Dedifferentiated amniotic fluid mesenchymal stem cell (primary cell): ENCODE data around the gene HOXA13.

Source experiments
- DNase-seq: peaks from one replicate; pipeline ENCODE4 v3.0.0-alpha.2; 2016; ENCODE audit errors: extremely low spot score

The HOXA13 gene

DNA sequence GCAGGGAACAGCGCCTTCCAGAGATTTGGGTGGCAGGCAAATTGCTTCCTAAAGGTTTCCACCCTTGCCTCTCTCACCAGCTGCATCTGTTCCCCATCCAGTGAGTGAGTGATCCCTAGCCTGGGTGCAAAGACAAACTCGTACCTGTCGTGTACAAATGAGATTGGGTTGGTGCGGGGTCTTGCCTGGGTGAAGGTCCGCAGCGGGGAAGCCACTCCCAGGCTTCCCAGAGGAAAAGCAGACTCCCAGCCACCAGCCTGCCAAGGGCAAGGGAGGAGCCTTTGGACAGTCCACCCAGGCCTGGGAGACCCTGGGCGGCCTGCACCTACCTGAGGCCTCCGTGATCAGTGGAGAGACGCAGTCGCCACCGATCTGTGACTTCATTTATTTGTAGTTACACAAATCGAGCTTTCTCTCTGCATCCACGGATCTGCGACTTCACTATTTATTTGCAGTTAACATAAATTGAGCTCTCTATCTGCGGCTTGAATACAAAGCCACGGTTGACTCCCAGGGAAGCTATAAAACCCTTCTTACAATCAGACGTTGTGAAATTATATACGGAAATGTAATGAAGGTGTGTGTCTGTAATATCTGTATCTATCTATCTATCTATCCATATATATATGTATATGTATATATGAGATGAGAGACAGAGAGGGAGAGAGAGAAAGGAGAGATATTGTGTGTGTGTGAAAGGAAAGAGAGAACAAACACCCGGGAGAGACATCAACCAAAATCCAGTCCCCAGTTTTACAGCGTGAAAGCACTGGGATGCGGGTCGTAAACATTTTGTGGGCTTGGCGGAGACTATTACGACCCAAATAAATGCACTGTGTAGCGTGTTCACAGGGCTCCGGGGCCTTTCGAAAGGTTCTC lies 40.4 kb downstream of the HOXA13 start:
- DNase-seq = no peak

DNA sequence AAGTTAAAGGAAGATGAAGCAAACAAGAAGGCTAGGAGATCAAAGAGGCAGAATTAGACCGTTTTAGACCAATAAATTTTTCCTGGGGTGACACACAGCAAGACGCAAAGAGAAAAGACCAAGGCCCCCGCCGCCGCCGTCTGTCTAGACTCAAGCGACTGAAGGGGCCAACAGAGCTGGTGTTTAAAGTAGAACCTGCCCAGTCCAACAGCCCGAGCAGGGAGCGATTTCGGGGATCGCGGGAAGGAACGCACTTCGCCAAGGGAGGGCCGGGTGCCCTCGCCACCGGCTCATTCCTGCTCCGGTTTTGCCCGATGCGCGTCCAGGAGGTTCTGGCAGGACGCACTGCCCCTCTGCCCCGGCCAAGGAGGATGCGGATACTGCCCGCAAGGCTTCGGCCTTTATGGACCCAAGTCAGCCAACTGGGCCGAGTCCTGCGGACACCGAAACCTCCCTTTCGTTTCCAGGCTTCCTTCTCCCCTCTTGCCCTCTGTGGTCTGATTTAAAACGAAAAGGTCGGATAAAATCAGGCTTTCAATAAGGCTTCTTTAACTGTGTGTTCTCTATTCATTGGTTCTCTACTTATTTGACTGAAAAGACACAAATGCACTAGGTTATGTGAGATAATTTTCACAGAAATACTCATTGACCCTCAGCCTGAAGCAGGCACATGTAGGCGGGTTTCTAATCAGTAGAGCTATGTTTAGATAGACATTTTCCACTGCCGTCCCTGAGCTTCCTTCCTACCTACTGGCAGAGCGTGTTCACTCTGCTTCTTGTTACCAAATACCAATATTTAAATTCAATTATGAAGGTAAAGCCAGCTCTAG lies 41.2 kb downstream of the HOXA13 start:
- no peak for DNase-seq

DNA sequence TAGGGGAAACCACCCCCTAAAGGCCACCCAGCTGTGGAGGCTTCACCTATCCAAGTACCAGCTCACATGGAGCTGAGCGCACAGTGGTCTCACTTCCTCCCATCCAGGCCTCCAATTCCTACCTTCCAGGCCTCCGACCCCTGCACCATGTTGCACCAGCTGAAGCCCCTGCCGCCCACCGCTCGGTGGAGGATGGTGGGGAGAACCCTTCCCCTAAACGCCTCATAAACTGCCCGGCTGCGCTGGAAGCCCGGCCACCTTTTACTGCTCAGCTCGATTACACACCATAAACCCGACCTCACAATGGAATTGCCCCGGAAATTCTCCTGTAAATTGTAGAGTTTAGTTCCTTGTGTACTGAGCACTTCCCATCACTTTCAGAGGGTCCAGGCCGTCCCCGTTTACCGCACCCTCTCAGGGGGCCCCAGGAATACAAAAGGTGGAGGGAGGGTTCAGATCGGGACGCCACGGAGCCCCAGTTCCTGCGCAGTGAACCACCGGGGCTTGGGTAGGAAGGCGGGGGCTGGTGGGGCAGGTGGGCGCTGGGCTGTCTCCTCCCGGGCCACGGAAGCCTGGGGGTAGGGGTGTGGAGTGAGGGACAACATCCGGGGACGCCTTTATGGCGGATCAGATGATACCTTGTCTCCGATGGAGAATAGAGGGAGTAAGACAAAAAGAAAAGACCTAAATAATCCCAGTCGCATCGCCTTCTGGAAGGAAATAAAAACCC lies 42.0 kb downstream of the HOXA13 start:
- DNase-seq = no peak

DNA sequence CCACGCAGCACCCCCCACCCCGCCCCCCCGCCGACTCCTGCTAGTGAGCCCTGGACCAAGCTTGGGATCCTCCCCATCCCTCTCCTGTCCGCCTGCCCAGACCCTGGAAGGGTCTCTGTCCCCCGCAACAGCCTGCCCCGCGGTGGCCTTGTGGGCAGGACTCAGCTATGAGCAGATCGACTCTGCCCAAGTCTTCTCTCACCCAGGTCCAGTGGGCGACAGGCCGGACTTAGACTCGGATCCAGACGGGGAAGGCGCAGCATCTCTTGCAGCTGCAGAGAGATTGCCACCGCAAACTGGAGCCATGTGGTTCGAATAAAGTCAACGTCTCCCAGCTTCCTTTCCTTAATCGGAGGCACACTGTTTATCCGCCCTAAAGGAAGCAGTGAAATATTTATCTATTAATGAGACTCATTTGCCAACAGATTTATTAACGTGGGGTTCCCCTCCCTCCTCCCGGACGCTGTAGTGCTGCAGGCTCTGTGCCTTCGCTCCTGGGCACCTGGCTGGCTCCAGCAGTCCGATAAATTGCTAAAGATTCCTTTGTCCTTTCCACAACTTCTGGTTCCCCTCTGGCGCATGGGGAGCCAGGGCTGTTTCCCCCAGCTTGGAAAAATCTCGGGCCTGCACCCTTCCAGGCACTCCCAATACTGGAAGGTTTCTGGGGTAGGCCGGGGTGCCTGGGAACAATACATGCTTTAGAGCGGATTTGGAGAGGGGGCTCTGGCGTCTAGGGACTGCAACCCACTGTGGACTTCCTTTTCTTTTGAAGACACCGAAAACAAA lies 42.8 kb downstream of the HOXA13 start:
- no peak for DNase-seq

DNA sequence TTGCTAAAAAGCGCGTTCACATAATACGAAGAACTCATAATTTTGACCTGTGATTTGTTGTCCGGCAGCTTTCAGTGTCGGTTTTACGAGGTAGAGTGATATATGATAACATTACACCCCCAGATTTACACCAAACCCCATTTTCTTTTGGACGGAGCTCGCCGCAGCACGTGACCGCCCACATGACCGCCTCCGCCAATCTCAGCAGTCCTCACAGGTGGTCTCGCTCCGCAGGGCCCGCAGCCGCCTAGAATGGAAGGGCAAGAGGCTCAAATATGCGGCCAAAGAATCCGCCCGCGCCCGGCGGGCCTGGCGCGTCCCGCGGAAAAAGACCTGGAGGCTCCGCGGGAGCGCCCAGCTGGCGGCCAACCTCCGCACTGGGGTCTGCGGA lies 43.4 kb downstream of the HOXA13 start, which contains the start of gene HOXA7:
HOXA7 (minus strand) TSS at position 168 of the 391 bp plus-strand sequence; CDS start at position 38, 130 bp downstream.
- no peak for DNase-seq

DNA sequence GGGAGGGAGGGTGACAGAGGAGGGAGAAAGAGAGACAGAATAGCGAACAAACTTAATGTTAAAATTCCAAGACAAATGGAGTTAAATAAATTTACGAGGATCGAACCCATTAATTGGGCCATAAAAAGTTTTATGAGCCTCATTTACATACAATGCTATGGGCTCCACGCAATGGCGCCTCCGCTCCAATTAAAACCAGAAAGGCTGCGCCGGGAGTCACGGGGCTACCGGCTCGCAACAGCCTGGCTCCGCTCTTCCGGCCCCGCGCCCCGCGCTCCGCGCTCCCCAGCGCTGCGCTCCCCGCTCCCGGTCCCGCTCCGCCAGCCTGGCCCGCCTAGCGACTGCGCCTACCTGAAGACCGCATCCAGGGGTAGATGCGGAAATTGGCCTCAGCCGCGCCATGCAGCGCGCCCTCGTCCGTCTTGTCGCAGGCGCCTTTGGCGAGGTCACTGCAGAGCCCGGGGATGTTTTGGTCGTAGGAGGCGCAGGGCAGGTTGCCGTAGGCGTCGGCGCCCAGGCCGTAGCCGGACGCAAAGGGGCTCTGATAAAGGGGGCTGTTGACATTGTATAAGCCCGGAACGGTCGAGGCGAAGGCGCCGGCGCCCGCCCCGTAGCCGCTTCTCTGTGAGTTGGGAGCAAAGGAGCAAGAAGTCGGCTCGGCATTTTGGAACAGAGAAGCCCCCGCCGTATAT lies 43.9 kb downstream of the HOXA13 start:
- no peak for DNase-seq

DNA sequence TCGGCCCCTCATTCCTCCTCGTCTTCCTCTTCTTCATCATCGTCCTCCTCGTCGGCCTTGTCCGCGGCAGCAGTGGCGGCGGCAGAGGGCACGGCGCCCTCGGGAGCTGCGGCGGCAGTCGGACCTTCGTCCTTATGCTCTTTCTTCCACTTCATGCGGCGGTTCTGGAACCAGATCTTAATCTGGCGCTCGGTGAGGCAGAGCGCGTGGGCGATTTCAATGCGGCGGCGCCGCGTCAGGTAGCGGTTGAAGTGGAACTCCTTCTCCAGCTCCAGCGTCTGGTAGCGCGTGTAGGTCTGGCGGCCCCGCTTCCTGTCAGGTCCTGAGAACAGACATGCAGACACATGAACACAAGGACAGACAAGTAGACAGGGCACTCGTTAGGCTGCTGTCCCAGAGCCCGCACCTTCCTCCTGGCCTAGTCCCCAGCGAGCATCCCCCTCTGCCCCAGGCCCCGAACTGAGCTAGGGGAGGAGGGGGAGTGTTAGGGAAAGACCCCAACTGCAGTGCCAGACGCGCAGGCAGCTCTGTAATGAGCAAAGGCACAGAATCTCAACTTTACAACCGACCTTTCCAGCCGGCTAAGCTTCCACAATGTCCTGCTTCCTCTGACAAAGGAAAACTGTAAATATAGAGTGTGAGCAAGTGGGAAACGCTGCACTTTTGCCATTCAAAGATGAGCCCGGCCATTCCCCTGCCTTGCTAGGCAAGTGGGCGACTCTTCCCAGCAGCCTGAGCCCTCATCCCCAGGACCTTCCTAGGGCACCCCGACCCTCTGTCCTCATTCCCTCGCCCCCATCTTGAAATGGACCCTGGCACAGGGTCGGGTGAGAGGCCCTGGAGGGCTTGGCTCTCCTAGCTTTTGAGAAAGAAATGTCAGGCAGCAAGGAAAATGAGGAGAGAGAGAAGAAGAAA lies 44.7 kb downstream of the HOXA13 start:
- no peak for DNase-seq

DNA sequence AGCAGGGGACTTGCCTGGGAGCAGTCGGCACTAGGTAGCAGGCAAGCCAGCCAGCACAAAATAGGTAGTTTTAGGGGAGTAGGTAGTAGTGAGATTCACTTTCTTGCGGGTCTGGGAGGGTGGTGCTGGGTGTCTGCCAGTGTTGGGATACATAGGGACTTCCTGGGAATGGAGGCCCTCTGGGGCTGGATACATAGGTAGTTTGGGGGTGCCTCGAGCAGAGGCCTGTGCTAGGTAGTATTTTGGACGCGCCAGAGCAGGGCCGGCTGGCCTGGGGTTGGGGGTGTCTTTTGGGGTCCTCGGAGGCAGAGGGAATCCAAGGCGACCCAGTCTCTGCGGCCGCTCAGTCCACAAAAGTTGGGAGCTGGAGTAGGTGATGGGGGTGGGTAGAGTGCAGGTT lies 45.5 kb downstream of the HOXA13 start:
- no peak for DNase-seq

DNA sequence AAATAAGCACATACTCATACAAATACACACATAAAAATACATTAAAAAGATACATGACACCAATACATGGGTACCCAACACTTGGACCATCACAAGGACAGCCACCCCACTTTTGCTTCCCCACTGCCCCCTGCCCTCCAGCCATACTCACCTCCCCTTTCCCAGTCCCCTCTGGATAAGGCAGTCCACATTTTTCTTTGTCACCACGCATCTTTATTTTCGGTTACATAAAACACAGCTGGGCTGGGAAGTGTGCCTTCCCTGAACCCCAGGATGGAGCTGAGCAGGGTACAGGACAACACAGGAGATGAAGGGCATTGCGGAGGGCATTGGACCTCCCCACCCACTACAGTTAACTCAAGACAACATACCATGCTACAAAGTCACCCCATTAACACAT lies 46.4 kb downstream of the HOXA13 start:
- no peak for DNase-seq

DNA sequence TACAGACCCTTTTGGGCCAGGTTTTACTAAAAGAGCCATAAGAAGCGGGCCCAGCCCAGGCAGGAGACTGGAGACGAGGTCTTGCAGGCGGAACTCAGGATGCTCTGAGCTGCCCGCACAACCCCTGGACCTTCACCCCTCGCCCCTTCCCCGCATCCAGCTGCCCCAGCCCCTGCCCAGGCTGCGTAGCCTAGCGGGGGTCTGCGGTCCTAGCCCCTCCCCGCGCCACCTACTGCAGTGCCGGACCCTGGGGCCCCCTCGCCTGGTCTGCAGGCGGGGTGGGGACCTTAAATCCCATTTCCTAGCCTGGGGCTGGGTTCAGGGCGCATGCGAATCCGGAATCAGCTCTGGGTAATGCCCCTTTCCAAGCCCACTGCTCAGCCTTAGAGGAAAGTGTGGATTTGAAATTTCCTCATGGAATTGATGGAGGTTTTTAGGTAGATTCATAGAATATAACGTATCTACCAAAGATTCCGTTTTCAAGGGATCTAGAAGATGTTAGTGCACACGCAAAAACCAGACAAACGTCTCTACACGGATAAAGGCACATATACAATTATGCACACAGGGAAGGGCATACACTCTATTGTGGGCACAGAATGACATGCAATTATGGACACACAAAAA lies 47.0 kb downstream of the HOXA13 start:
- no peak for DNase-seq

DNA sequence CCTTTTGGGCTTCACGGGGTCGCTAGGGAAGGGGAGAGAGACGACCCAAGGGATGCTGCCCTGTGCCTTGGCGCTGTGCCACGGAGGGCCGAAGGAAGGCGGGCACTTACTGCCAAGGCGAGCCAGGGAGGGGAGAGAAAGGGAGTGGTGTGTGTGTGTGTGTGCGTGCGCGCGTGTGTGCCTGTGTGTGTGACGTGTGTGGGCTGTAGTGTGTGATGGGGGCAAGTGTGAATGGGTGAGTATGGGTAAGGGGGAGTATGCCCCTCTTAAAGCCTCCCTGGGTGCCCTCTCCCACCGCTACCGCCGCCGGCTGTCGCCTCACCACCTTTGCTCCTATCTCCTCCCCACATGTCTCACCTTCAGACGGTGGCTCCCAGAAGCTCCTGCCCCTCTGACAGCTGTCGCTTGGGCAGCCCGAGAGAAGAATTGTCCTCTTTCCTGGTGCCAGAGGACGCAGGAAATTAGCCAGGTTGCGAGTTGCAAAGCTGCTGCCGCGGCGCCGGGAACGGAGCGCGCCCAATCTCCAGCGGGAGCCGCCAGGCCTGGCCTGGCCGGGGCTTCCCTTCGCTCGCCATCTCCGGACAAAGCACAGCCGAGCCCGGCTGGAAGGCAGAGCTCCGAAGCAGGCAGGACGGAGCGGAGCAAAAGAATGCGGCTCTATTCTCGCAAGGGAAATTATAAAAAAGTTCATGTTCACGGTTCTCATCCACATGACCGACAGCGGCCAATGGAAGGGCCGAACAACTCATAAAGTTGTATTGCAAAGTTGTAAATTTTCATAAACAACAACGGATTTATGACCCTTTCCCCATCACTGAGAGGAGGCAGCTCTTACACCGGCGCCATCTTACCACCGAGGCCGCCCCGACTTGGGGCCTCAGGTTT lies 47.7 kb downstream of the HOXA13 start, which contains the start of gene HOXA3:
HOXA3 (minus strand) TSS at position 653 of the 885 bp plus-strand sequence. CDS start 41,943 bp downstream, outside the sequence.
- no peak for DNase-seq

DNA sequence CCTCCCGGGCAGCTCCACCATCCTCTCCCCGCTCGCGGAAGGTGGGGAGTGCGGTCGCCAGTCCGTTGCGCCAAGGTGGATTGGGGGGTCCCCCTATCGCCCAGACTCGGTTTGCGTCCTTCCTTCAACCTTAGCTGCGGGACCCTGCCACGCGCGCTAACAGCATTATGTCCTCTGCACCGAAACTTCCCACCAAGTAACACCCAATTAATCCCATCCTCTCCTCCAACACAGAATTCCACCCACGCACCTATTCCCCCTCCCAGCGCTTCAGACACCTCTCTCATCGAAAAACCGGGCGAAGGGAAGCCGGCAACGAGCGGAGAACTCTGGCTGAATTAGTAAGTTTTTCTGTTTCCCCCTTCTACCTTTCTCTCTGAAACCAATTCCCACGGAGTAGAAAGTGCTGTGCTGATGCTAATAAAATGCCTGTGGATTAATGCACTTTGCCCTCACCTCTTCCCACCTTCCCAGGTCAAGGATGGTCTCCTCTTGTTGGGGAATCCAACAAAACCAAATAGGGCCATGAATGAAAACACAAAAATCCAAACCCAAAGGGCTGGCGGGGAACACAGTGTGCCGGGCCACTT lies 48.5 kb downstream of the HOXA13 start:
- no peak for DNase-seq

DNA sequence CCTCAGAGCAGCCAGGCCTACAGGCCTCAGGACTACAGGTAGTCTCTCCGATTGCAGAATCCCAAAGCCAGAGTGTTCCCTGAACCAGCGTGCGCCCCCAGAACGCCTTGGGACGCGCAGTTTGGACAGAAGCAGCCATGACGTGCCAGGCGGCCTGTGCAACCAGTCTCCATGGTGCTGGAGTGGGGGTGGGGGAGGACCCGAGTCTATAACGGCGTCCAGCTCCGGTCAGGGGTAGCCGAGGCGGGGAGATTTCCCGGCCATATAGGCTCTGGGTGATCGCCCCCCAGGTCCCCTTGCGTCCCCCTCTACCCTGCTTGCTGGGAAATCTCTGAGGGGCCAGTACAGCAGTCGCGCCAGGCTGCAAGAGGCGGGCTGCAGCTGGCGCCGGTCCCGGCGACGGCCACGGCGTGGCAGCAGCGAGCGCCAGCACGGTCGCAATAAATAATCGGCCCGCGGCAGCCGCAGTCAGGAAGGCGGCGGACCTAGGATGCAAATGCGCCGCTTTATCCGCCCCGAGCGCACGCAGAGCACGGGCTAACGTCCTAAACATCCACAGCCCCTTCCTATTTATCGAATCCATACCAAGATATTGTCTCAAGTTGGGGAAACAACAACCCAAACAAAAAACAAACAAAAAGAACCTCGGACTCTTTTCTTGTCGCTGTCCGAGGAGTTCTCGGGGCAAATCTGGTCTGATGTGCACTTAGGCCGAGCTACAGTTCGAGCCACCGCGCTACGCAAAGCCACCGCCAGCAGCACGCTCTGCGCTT lies 49.1 kb downstream of the HOXA13 start:
- peak; percentile 48 for DNase-seq

DNA sequence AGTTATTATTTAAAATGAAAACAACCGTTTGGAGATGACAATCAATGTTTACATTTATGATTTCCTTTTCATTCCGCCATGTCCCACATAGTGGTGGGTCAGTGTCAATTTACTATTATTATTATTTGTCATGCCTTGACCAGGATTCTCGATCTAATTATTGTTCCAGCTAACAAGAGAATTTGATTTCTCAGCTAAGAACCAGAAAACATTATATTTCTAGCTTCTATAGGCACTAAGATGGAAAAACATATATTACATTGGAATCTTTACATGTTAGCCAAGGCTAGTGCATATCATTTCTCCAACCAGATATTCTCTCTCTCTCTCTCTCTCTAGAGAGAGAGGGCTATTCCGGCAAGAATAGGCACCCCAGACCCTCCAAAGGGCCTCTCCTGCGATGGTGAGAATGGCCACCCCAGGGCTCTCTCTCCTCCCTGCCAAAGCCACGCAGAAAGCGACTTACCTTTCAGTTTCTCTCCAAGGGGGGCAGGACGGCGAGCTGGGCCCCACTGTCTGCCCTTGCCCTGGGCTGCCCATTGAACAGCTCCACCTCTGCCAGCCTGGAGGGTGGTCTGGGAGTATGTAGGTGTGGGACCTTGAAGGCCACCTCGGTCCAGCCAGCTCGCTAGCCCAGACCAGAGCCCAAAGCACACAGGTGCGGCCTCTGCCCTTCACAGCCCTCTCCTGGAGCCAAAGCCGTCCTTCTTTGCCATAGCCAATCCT lies 49.9 kb downstream of the HOXA13 start:
- no peak for DNase-seq

DNA sequence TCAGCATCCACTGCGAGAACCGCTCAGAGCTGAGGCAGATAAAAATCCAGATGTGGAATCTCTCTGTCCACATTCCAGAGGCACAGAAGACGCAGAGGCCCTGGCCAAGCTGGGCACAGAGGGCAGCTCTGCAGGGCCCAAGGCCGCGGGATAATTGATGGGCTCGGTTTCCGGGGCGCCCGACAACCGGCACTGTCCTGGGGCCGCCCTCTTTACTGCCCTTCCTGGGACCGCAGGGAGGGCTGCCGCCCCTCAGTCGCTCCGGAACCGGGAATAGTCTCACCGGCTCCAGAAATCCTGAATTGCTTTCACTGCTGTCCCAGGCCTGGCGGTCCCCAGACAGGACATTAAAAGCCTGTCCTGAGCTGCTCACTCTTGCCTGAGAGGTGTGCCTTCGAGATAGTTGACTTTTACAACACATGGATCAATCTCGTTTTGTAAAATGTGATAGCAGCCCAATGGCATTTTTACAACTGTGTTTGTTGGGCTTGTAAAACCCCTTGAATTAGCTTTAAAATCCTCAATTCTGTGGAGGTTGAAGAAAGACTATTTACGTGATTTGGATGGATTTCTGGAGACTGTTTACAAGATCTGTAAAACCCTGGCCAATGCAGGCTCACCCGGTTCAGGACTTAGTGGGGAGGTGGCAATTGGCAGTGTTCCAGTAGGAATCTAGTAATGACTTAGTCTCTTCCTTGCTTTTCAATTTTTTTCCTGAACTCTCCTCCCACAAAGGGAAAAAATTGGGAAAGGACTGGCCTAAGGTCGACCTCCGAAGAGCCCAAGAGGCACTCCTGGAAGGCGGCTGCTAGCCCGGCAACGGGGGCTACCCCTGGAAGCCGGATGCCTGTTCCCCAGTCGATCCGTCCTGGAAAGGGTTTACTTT lies 50.9 kb downstream of the HOXA13 start:
- DNase-seq = no peak
